GM19468 (cell line): ENCODE measurements around the gene BLM.

Experiments used
- ATAC-seq: cut with Tn5 transposase; IDR thresholded peaks from one replicate; pipeline ENCODE4 v1.9.1; 2021; ENCODE audit warnings: mild to moderate bottlenecking, moderate library complexity, moderate number of reproducible peaks; ENCODE audit not compliant: unreplicated experiment; ENCODE audit errors: extremely low read depth

BLM gene

DNA sequence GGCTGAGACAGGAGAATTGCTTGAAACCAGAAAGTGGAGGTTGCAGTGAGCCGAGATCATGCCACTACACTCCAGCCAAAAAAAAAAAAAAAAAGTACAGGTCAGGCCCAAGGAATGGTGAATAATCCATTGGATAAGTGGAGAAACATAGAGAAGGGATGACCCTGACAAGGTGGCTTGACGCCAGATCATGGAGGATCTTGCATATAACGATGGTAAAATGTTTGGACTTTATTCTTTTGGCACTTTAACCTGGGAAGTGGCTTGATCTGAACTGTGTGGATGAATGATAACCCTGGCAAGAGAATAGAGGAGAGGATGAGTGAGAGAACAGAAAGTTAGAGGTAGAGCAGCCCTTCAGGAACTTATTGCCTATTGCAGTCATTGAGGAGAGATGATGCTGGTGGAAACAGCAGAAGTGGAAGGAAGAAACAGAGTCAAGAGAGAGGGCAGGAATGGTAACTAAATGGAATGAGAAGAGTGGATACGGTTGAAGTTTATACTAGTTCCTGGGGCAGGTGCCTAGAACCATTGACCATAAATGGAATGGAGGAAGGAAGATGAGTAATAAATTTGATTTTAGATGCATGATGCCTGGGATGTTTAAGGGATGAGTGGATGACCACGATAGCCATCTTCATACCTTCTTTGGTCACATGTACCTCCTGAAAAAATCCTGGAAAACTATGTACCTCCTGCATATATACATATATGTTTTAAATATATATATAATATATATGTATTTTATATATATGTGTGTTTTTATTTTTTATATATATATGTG is 57.8 kb downstream of the BLM start:
- ATAC-seq: no peak

DNA sequence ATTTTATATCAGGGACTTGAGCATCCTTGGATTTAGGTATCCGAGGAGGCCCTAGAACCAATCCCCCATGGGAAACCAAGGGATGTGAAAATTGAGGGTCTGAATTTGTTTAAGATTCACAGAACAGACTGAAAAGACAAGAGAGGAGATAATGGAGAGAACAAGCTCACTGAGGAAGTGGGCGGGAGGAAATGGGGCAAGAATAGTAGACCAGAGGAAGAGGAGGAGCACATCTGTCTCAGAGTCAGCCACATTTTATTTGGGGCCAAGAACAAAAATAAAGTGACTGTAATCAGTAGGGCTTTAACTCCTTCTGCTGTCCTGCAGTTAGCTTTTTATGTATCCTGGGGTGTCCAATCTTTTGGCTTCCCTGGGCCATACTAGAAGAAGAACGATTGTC is 63.8 kb downstream of the BLM start:
- no peak for ATAC-seq

DNA sequence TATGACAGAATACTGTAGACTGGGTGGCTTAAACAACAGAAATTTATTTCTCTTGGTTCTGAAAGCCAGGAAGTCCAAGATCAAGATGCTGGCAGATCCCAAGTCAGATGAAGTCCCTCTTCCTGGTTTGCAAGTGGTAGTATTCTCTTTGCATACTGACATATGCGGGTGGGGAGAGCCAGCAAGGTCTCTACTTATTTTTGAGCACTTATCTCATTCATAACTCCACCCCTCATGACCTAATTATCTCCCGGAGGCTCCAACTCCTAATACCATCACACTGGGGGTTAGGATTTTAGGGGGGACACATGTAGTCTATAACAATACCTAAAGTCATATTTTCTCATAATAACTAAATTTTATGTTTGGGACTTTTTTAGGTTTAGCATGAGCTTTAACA is 65.3 kb downstream of the BLM start:
- ATAC-seq: no peak

DNA sequence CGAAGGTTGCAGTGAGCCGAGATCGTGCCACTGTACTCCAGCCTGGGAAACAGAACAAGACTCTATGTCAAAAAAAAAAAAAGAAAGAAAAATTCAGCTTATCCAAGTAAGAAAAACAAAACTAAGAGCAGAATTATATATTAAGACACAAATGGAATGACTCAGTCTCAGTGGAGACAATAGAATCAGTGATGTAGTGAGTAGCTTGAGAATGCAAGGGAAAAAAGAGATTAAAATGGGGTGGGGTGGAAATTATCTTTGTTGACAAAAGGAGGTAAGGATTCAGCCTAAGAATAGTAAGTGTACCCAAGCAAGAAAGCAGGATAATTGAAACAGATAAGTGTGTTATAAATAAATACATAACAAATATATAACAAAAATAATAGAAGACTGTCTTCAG is 70.7 kb downstream of the BLM start:
- no peak for ATAC-seq

GRCh38 chr15:90789462-90789861 is 72.3 kb downstream of the BLM start:
- no peak for ATAC-seq

GRCh38 chr15:90790057-90790456 is 72.9 kb downstream of the BLM start:
- ATAC-seq: no peak

- ATAC-seq: no peak
These were observed 73.4 kb downstream of the BLM start for GRCh38 chr15:90790561-90790960.

DNA sequence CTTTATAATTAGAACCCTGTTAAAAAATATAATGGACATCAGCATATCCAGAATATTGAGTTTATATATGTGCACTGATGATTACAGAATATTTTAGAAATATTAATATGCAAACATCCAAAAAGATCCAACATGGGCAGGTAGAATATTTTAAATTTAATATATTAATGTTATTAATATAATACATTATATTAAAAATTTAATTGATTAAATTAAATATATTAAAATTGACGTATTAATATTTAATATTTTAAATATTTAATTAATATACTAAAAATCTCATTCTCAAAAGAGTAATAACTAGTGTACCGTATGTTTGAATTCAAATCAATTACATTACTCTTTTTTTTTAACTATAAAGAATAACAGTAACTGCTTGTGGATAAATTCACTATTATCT is 77.4 kb downstream of the BLM start:
- no peak for ATAC-seq

DNA sequence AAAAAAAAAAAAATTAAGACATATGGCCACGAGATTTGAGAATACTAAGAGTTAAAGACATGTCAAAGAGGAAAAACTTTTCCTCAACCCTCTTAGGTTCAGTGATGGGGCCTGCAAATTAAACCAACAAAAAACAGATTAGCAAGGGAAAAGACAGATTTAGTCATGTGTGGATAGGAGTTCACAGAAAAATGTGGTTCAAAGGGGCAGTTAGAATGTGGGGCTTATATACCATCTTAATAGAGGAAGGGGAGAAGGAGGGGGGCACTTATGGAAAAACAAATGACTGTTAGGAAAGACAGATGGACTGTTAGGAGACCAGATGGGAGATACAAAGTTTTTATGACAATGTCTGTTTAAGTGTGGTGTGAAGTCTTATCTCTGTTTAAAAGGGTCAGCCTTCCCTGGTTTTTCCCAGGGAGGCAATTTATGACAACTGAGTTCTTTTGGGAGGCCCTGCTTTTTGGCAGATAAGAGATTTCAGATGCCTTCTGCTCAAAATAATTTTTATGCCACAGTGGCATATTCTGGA is 82.6 kb downstream of the BLM start:
- no peak for ATAC-seq

- ATAC-seq: no peak
These were observed 84.7 kb downstream of the BLM start for GRCh38 chr15:90801803-90802202.

DNA sequence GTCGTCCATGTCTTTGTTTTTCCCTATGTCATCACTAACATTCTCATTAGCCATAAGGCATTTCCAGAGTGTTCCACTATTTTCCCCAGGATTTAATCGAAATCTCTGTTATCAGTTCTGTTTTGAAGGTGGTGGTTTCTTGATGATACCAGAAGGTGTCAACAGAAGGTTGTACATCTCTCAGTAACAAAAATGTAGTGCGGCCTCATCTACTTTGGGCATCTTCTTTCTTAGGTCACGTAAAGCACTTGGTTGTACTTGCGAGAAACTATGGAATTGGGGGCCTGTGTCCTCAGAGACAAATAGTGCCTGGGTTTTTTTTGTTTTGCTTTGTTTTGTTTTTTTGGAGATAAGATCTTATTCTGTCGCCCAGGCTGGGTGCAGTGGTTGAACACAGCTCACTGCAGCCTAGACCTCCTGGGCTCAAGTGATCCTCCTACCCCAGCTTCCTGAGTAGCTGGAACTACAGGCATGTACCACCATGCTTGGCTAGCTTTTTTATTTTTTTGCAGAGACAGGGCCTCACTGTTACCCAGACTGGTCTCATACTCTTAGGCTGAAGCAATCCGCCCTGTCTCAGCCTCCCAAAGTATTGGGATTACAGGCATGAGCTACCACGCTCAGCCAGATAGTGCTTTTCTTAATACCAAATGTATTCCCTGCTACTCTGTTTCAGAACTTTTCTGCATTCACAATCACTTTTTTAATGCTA is 90.1 kb downstream of the BLM start:
- ATAC-seq: no peak

- no peak for ATAC-seq
These were observed 90.6 kb downstream of the BLM start for GRCh38 chr15:90807786-90808086.

DNA sequence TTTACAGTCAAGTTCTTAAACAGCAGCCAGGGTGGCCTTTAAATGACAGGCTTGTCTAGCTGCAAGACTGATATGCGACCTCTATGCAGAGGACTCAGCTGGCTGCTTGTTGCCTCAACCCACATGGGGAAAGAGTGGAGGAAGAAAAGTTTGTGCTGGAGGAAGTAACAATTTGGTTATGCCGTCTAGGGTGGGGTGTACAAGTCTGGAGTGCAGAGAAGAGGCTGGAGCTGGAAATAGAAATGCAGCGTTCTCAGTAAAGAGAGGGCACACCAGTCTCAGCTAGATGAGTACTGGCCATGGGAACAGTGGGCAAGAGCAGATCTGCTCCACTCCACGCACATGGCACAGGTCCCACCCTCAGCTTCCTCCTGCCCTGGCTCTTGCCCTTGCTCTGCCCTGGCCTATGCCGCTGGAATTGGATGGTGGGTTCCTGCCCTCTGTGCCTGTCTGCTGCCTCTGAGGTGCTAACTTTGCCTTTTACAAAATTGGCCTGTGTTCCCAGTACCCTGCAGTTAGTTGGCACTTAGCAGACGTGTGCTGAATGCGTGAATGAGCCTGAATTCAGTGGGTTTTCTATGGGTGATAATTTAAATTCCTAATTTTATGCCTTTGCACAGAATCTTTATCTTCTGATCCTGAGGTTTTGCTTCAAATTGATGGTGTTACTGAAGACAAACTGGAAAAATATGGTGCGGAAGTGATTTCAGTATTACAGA is 91.5 kb downstream of the BLM start:
- ATAC-seq: no peak

DNA sequence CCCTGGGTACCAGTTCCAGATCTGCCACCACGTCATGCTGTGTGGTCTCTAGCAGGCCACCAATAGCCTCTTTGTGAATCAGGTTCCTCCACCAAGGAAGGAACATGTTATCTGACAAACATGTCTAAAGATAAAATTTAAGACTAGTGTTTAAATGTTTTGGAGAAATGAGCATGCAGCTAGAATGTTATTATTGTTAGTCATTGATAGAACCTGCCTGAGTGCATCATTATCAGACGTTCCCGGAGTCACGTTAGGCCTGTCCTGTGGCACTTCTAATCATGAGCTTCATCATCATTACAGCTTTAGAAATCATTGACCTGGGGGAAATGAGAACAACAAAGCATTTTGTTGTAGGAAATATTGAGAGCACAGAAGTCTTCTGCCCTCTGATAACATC is 92.4 kb downstream of the BLM start:
- no peak for ATAC-seq

- ATAC-seq: no peak
These were observed 93.2 kb downstream of the BLM start for GRCh38 chr15:90810354-90810753.

DNA sequence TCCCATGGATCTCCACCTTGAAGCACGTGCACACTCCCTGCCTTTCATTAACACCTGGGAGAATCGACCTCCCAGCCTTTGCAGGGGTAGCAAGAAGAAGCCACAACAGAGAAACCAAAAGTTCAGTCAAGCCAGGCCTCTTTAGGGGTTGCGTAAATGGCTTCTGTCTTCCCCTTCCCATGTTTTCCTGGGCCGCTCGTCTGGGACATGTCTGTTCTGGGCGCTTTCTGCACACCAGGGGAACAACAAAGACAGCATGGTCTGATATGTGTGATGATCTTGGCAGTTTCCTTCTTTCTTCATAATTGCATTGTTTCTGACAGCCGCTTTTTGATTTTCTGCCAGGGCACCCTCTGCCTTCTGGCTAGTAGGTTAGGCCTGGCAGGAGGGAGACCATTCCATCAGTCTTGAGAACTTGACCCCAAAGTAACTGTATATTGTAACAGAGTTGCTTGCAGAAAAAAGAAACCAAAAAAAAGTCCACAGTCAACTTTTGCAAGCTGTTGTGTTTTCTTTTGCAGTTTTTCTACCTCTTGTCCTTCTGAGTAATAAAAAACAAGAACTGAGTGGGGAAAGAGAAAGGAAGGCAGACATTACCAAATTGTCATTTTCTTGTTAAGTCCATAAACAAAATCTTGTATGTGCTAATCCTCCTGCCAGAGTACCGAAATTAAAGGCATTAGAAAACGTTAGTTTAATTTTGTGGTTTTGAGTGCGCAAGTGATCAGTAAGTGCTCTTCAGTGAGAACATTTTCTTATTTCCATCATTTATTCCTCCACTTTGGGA is 95.2 kb downstream of the BLM start:
- ATAC-seq: no peak

GRCh38 chr15:90812958-90813265 is 95.8 kb downstream of the BLM start:
- ATAC-seq: no peak

DNA sequence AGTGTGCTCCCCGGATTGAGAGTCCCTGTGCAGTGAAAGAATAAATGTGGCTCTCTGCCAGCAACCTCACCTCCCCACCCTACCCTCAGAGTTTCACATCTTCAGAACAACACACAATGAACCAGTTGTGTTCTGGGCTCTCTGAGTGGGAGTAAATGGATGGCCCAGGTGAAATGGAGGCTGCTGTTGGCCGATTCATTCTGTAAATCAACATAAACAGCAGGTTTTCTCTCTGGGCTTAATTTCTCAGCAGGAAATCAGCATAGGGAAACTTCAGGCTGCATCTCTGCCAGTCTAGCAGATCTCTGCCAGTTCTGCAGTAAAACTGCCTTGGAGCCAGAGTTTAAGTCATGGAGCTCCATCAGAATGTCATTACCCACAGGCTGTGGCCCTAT is 96.6 kb downstream of the BLM start:
- ATAC-seq: no peak

- no peak for ATAC-seq
These were observed 97.2 kb downstream of the BLM start for GRCh38 chr15:90814191-90814821.
